DOHH2 (cell line): ENCODE data around the gene CREB3L2.
"Not testable (repeated sequence)": the region's sequence is repeated elsewhere in the genome, so short reads cannot be mapped to it uniquely, and the experiment has no call there.

Source experiments
- H3F3A ChIP-seq: fragments of 200-600 bp; sonication (generic), shearing (Covaris generic); 2 replicates; pipeline ENCODE4 v1.6.0; 2016; ENCODE audit warnings: antibody characterized with exemption, mild to moderate bottlenecking; ENCODE audit not compliant: control insufficient read depth, insufficient read depth
- H3K27ac ChIP-seq: fragments of 200-600 bp; sonication (generic); 2 replicates; pipeline ENCODE4 v1.5.1; 2014; ENCODE audit warnings: low read depth, mild to moderate bottlenecking, low read length, moderate library complexity
- H3K27me3 ChIP-seq: fragments of 200-600 bp; sonication (generic); 2 replicates; pipeline ENCODE4 v1.6.1; 2014; ENCODE audit warnings: mild to moderate bottlenecking, low read length, mixed read lengths; ENCODE audit not compliant: control insufficient read depth
- H3K36me3 ChIP-seq: fragments of 200-600 bp; sonication (generic); 2 replicates; pipeline ENCODE4 v1.6.1; 2014; ENCODE audit warnings: mild to moderate bottlenecking, low read length, moderate library complexity, mixed read lengths; ENCODE audit not compliant: control insufficient read depth
- H3K4me1 ChIP-seq: fragments of 200-600 bp; sonication (generic); 2 replicates; pipeline ENCODE4 v1.6.1; 2014; ENCODE audit warnings: mild to moderate bottlenecking, low read length, mixed read lengths; ENCODE audit not compliant: control insufficient read depth
- H3K4me2 ChIP-seq: fragments of 200-600 bp; sonication (generic); 2 replicates; pipeline ENCODE4 v1.6.0; 2014; ENCODE audit warnings: mild to moderate bottlenecking, low read length, moderate library complexity
- H3K4me3 ChIP-seq: fragments of 200-600 bp; sonication (generic); 2 replicates; pipeline ENCODE4 v1.5.1; 2014; ENCODE audit warnings: mild to moderate bottlenecking, low read length, mixed read lengths
- H3K79me2 ChIP-seq: fragments of 200-600 bp; sonication (generic); 2 replicates; pipeline ENCODE4 v1.6.1; 2014; ENCODE audit warnings: mild to moderate bottlenecking, low read length, mixed read lengths; ENCODE audit not compliant: control insufficient read depth
- H3K9me2 ChIP-seq: fragments of 200-600 bp; sonication (generic); replicated peaks from 2 replicates; pipeline ENCODE4 v1.6.1; 2014; ENCODE audit warnings: mild to moderate bottlenecking, low read length, mixed read lengths; ENCODE audit not compliant: control insufficient read depth
- H3K9me3 ChIP-seq: fragments of 200-600 bp; sonication (generic); 2 replicates; pipeline ENCODE4 v1.6.1; 2014; ENCODE audit warnings: antibody characterized with exemption, low read length, mixed read lengths; ENCODE audit not compliant: control insufficient read depth, insufficient read depth
- H4K20me1 ChIP-seq: fragments of 200-600 bp; sonication (generic); 2 replicates; pipeline ENCODE4 v1.6.0; 2014; ENCODE audit warnings: low read depth, mild to moderate bottlenecking, antibody characterized with exemption, low read length, moderate library complexity; ENCODE audit not compliant: control insufficient read depth, insufficient read depth
- EZH2phosphoT487 ChIP-seq: fragments of 200-600 bp; sonication (generic); IDR thresholded peaks from 2 replicates; pipeline ENCODE4 v1.6.1; 2017; ENCODE audit warnings: borderline replicate concordance, mild to moderate bottlenecking, antibody characterized with exemption, low read length, moderate library complexity, mixed read lengths
- TF ChIP-seq, protein P1 (sequence below): fragments of 200-600 bp; sonication (generic); IDR thresholded peaks from one replicate; pipeline ENCODE4 v1.5.1; 2014; ENCODE audit warnings: antibody characterized with exemption, mild to moderate bottlenecking, low read depth, low read length; ENCODE audit not compliant: poor library complexity, severe bottlenecking

Gene CREB3L2

DNA sequence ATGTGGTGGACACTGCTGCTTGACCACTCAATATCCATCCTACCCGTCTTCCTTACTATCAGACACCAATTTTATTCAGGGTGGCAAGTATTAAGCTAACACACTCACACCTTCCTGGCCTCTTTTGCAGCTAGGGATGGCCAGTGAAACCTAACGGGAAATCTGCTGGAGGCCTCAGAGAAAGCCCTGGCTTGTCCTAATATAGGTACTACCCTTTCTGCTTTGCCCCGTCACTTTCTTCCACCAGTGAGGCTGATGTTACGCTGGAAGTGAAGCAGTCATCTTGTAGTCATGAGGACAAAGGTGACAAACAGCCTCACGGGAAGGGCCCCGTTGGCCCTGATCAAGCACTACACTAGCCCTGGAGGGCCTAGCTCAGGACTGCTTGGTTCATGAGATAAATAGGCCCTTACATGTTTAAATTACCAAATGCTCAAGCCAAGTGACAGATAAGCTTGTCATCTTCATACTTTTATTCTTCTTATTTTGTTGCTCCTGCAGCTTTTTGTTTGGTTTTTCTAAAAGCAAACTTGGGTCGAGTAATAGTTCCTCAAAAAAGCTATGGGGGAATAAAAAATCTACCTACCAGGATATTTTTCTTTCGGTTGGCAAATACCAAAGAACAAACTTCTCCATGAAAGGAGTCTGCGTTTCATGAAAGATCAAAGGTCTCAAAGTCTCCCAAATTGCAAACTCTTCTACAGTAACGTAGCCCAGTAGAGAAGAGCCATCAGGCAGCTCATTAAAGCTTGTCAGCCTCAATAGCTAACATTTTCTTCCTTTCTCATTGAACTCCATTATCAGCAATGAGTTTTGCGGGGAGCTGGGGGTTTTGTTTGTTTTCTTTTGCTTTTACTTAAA, 17.5 kb downstream of the CREB3L2 start:
- no peak overlapping the region for H3K27ac ChIP-seq
- H4K20me1 ChIP-seq: no peaks in the 10 kb centered on the region
- H3K79me2 ChIP-seq: no peaks in the 10 kb centered on the region
- TF ChIP-seq, protein P1, sequence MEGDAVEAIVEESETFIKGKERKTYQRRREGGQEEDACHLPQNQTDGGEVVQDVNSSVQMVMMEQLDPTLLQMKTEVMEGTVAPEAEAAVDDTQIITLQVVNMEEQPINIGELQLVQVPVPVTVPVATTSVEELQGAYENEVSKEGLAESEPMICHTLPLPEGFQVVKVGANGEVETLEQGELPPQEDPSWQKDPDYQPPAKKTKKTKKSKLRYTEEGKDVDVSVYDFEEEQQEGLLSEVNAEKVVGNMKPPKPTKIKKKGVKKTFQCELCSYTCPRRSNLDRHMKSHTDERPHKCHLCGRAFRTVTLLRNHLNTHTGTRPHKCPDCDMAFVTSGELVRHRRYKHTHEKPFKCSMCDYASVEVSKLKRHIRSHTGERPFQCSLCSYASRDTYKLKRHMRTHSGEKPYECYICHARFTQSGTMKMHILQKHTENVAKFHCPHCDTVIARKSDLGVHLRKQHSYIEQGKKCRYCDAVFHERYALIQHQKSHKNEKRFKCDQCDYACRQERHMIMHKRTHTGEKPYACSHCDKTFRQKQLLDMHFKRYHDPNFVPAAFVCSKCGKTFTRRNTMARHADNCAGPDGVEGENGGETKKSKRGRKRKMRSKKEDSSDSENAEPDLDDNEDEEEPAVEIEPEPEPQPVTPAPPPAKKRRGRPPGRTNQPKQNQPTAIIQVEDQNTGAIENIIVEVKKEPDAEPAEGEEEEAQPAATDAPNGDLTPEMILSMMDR: no peak
- TF ChIP-seq EZH2phosphoT487: no peak
- H3K36me3 ChIP-seq: no peaks in the 10 kb centered on the region
- H3K9me2 ChIP-seq: no peaks in the 10 kb centered on the region
- H3K4me1 ChIP-seq: no peaks in the 10 kb centered on the region
- no peak overlapping the region for H3K4me2 ChIP-seq
- no peak overlapping the region for H3K4me3 ChIP-seq
- H3F3A ChIP-seq: no peaks in the 10 kb centered on the region
- H3K27me3 ChIP-seq: no peaks in the 10 kb centered on the region
- no peaks in the 10 kb centered on the region for H3K9me3 ChIP-seq

DNA sequence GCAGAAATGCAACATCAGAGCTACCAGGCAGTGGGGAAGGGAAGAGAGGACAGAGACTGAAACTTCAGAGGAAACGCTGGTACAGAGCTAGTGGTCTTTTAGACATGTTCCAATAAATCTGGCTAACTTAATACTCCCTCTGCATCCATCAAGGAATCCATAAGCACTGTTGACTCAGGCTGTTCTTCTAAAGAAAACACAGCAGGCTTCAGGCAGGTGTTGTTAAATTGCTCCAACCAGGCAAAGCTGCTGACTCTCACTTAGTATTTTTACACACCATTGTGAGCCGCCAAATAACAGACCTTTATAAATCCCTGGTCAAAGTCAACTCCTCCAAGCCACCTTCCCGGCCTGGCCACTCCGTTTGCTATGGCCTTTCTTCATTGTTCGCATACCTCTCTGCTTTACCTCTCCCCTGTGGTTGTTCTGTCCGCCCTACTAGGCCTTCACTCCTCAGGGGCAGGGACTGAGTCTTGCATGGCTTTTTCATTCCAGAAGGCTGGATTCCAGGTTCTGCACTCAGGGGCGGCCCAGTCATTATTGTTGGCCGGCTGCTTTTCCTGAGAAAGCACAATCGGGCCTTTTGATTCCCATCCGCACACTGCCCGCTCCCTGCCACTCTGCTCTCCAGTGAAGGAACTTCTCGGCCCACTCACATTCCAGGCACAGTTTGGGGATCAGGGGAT, 18.4 kb downstream of the CREB3L2 start:
- Histone ChIP-seq H3F3A (no peaks in the 10 kb centered on the region), H3K79me2 (no peaks in the 10 kb centered on the region), H3K4me1 (no peaks in the 10 kb centered on the region), H3K4me3 (no peak overlapping the region), H3K9me3 (no peaks in the 10 kb centered on the region), H4K20me1 (no peaks in the 10 kb centered on the region), H3K4me2 (no peak overlapping the region), H3K27ac (no peak overlapping the region), H3K27me3 (no peaks in the 10 kb centered on the region), H3K9me2 (no peaks in the 10 kb centered on the region), H3K36me3 (no peaks in the 10 kb centered on the region)
- TF ChIP-seq, protein P1: no peak
- TF ChIP-seq EZH2phosphoT487: no peak

DNA sequence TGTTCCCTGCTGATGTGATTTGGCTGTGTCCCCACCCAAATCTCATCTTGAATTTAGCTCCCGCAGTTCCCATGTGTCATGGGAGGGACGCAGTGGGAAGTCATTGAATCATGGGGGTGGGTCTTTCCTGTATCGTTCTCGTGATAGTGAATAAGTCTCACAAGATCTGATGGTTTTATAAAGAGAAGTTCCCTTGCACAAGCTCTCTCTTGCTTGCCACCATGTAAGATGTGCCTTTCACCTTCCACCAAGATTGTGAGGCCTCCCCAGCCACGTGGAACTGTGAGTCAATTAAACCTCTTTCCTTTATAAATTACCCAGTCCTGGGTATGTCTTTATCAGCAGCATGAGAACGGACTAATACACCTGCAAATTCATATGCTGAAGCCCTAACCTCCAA, 19.5 kb downstream of the CREB3L2 start:
- not testable (repeated sequence) for H3K4me3 ChIP-seq, H3K79me2 ChIP-seq, H3K36me3 ChIP-seq, H3K27me3 ChIP-seq, H3F3A ChIP-seq, H3K9me2 ChIP-seq, H3K4me1 ChIP-seq, H4K20me1 ChIP-seq, H3K4me2 ChIP-seq, H3K9me3 ChIP-seq, H3K27ac ChIP-seq

DNA sequence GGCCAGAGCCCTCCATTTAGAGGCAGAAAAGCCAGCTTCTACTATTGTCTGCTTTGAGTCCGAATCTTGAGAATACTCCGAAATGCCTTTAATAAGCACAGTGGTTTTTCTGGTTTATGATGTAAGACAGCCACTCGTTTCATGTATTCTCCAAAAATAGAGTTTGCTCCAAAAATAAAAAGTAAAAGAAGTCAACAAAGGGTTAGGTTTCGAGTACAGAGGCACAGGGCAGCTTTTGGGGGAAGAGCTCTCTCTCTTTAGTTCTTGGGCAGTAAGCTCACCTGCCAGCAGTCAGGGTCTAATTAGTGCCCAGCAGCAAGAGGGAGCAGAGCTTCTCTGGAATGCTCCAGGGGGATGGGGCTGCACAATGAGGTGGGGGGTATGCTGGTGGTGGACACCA, 20.2 kb downstream of the CREB3L2 start:
- H3K27ac ChIP-seq: no peak overlapping the region
- H3K79me2 ChIP-seq: no peaks in the 10 kb centered on the region
- H4K20me1 ChIP-seq: no peaks in the 10 kb centered on the region
- H3K4me2 ChIP-seq: no peak overlapping the region
- 0 out of 2 replicates have a peak, but pooled peaks cover 3% of the 10 kb centered on the region for H3K9me3 ChIP-seq
- H3K27me3 ChIP-seq: no peaks in the 10 kb centered on the region
- no peak overlapping the region for H3K4me3 ChIP-seq
- H3K4me1 ChIP-seq: no peaks in the 10 kb centered on the region
- no peaks in the 10 kb centered on the region for H3K9me2 ChIP-seq
- no peaks in the 10 kb centered on the region for H3K36me3 ChIP-seq
- TF ChIP-seq, protein P1: no peak
- no peak for TF ChIP-seq EZH2phosphoT487
- no peaks in the 10 kb centered on the region for H3F3A ChIP-seq
